HTR-8/SVneo (cell line): ENCODE results near the gene NXN.
"Not testable (repeated sequence)": the region's sequence is repeated elsewhere in the genome, so short reads cannot be mapped to it uniquely, and the experiment has no call there.

Experiments used
- DNase-seq: peaks from one replicate; pipeline ENCODE4 v3.0.0; 2011; ENCODE audit warnings: low spot score, mixed read lengths; ENCODE audit not compliant: insufficient read length
- FAIRE-seq: peaks from 2 replicates; lab custom pipeline; 2011; peaks lifted over from hg19 to GRCh38; lab: Jason Lieb, UNC

NXN gene

DNA sequence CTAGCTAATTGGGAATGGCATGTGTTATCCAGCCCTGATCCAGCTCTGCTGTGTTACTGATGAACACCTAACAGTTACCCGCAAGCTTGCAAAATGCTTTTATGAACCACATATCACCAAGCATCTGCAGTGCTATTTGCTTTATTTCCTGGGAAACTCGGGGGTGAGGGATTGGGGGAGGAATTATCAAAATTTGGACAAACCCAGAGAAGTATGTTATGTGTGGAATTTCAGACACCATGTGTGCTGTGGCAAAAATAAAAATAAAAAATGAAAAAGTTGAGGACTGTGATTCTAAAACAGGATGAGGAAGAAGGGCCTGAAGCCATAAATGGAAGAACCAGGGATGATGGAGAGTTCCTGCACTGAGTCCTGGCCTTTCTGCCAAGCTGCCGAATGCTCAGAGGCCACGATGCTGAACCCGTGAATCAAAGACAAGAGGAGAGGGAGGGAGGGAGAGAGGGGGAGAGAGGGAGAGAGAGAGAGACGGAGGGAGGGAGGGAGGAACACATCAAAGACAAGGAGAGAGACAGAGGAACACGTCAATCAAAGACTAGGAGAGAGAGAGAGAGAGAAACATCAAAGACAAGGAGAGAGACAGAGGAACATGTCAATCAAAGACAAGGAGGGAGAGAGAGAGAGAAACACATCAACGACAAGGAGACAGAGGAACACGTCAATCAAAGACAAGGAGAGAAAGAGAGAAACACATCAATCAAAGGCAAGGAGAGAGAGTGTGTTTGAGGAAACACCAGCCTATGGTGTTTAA lies 107.6 kb downstream of the NXN start:
- FAIRE-seq (no peak), DNase-seq (no peak)

DNA sequence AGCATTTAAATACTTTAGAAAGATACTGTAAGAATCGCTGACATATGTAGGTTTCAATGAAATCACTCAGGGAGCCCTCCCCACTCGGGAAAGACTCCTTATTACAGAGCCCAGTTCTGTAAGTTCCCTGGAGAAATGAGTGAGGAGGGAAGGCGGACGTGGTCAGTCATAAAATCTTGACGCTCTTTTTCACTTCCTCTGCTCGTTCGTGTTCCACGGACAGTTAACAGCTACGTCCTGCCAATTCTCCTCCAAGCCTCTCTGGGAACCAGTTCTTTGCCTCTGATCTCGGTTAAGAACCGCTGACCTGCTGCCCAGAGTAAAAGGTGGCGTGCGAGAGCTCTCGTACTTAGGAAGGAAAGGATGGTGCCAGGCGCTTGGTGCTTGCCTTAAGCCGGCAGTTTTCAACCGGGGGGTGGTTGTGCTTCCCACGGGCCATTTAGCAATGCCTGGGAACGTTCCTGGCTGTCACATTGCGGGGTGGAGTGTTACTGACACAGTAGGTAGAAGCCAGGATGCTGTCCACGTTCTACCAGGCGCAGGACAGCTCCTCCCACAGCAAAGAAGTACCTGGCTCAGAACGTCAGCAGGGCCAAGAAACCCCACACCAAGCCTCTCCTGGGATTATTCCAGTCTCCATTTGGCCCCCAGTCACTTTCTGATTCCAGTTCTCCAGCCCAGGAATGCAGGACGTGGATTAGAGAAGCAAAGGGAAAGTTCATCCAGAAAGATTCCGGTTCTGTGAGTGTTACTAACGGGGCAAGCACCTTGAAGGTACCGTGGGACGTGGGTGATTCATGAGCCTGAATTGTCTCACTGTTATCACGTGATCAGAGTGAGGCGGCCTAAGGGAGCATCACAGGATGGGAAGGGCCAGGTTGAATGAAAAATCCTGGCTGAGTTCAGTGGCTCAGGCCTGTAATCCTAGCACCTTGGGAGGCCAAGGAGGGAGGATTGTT lies 109.7 kb downstream of the NXN start:
- peak; percentile 37 for DNase-seq
- FAIRE-seq: peak; percentile 78

DNA sequence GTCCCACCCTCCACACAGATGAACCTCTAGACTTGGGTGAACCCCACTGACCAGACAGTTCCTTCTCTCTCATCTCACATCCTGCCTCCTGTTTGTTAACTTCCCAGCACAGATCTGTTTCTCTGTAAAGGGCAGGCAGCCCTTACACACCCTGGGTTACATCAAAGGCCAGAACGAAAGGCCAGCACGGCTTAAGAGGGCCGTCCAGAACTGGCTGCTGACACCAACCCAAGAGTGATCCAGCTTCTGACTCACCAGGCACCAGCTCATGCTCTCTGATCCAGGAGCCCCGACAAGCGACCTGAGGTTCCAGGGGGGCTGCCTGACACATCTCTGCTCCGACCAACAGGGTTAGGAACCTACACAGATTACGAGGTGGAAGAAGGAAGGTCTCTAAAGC lies 110.5 kb downstream of the NXN start:
- DNase-seq: no peak
- no peak for FAIRE-seq

DNA sequence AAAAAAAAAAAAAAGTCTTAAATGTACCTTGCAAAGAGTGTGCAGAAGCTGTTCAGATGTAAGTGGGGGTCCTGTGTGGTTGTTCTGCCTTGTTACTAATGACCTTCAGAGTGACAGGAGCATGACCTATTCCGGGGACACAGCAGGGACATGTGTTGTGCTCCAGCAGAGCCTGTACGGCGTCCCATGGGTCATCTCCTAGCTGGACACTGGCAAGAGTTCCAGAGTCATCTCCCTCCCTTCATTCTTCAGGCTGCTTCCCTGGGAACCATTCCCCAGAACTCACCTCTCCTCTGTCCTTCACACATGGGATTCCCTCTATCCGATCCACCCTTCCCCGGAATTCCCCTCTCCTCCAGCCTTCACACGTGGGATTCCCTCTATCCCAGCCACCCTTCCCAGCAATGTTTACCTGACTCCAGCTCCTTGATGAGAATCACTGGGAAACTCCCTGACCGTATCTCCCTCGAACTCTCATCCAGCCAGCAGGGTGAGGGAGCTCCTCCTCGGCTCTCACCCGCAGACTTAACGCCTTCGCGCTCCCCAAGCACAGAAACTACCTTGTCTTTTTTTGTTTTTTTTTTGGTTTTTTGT lies 111.6 kb downstream of the NXN start:
- no peak for FAIRE-seq
- no peak for DNase-seq

DNA sequence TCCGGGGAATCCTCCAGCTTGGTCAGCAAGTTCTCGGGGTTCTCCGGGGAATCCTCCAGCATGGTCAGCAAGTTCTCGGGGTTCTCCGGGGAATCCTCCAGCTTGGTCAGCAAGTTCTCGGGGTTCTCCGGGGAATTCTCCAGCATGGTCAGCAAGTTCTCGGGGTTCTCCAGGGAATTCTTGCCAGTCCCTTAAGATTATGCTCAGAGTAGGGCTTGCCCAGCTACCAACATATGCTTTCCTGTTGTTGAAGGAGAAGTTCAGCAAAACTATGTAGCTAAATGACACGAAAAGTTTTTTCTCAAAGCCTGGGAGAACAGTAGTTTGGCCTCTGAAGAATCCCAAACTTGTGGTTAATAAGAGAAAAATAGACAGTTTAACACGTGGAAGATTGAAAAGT lies 112.3 kb downstream of the NXN start:
- DNase-seq, FAIRE-seq: not testable (repeated sequence)

DNA sequence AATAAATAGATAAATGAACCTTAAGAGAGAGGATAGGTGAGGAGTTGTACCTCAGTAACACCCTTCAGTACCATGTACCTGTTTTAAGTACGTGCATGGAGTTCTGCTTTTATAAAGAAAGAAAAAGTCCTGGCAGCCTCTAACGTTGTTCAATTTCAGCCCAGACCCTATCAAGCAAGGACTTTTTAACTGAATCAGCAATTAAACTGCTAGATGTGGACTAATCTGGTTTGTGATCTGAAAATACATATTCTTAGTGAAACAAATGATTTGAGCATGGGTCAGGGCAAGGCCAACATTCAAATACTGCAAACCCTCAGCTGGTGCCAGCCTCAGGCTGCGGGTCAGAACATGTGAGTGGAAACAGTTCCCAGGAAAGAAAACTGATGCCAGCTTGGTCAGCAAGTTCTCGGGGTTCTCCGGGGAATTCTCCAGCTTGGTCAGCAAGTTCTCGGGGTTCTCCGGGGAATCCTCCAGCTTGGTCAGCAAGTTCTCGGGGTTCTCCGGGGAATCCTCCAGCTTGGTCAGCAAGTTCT lies 112.9 kb downstream of the NXN start:
- DNase-seq (no peak), FAIRE-seq (no peak)

DNA sequence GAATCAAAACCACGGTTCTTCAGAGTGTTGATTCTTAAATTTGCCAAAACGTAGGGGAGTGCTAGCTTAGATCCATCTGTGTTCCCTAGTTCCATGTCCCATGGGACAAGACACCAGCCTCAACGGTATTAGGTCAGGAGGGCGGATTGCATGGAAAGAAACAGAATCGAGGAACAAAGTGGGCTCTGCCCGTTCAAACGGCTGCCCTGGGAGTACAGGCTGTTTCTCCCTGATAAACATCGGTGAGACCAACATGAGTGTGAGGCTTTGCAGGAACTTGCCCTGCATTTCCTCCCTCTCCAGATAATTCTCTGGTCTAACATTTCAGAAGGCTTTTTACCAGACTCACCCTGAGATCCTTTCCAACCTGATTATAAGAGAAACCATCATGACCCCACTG lies 115.3 kb downstream of the NXN start:
- FAIRE-seq (no peak), DNase-seq (no peak)

DNA sequence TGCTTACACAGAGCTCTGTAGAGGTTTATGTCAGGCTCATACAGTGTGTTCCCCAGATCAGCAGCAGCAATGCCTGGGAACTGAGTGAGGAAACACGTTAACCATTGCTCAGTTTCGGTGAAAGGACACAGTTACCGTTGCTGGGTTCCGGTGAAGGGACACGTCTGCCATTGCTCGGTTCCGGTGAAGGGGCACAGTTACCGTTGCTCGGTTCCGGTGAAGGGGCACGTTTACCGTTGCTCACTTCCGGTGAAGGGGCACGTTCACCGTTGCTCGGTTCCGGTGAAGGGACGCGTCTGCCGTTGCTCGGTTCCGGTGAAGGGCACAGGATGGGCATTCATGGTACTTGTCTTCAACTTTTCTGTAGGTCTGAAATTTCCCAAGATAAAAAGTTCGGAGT lies 115.7 kb downstream of the NXN start:
- DNase-seq (no peak), FAIRE-seq (no peak)

DNA sequence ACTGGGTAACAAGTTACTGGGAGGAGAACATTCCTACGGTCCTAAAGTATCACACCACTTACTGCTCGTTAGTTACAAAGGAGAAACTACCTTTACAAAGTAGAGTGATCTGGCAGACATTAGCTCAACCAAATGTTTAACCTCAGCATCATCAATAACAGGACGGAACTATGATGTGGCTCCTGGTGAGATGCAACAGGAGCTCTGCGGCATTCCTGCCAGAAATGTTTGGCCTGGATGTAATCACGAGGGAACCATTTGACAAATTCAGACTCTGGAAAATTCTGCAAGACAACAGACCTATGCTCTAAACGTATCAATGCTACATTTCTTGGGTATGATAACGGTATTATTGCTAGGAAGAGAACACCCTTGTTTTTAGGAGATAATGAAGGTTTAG lies 117.0 kb downstream of the NXN start:
- DNase-seq (no peak), FAIRE-seq (no peak)

DNA sequence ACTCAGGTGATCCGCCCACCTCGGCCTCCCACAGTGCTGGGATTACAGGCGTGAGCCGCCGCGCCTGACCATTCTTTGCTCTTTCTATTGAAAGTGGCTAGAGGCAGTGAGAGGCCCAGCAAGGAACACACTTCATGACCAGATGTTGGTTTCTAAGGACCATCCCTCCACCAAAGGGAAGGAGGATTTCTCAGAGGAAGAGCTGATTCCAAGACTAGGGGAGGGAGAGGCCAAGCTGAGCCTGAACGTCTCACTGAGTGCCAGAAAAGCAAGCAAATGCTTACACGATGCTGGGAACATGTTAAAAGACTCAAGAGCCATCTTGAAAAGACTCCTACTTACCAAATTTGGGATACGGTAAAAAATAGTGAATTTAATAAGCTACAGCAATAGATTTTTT lies 118.2 kb downstream of the NXN start:
- DNase-seq (no peak), FAIRE-seq (no peak)

DNA sequence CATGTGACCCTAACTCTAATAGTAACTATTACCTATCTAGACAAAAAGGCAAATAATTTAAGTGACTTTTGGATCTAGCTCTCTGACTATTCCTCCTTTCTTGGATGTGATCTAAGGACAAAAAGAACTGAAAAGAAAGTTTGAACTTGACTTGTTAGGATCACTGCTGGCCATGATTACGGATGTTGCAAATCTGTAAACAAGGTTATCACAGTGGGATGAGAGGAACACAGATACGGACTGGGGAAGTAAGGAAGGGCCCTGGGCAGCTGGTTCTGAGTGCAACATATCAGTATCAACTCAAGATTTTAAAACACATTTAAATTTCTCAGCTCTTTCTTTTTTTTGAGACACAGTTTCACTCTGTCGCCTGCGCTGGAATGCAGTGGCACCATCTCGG lies 118.8 kb downstream of the NXN start:
- DNase-seq (no peak), FAIRE-seq (no peak)

DNA sequence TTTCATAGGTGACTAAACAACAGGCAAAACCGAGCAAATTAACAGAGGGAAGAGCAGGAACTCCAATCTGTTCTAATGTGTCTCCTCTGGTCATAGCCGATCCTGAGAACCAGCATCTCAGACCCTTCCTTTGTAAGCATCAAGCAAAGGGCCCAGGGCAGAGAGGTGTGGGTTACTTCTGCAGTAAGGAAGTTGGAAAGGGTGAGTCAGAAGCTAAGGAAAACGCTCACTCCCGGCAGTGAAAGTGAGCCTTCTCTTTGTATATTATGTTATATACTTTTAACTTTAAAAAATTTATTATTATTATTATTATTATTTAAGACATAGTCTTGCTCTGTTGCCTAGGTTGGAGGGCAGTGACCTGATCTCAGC lies 119.8 kb downstream of the NXN start:
- FAIRE-seq: no peak

DNA sequence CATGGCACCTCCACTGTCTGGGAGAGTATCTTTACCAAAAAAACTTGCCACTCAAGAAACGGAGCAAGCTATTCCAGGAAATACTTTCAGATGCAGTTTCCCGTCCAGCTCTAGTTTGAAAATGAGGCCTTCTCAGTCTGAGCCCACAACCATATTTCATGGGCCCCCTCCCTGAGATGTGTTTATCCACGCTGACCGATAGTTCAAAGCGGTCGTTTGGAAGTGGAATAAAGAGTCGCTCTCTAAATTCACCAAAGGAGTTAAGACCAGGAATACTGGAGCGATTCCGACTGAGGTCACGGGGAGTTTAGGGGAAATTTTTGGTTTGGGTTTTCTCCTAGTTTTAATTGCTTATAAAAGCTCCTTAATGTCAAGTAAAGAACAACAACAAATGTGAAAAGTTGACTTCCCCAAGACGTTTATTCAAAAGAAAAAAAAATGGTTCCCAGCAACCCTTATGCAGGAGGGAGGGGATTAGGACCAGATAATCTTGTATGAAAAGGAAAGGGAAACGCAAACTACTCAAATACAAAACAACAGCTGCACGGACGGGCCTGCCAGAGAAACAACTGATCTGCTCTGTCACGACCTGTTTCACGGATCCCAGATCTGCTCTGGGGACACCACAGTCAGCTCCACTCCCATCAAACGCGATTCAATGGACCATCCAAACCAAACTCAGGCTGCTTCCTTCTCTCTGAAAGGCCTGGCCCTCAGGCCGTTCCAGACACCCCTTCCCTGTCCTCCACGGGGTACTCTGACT lies 120.3 kb downstream of the NXN start:
- DNase-seq (no peak), FAIRE-seq (no peak)

More for the DNA sequence above, 119.8 kb downstream of the NXN start:
- DNase-seq: no peak

DNA sequence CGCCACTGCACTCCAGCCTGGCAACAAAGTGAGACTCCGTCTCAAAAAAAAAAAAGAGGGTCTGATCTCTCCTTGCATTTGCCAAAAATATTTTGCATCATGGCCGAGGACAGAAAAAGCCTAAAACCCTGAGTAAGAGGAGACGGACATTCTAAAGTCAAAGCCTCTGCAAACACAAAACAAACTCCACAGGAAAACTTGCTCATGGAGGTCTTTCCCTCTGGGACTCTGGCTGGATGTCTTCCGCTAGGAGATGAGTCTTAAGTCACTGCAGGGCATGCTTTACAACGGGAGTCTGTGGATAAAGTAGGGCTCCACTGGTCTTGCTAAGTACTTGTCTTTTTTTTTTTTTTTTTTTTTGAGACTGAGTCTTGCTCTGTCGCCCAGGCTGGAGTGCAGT lies 123.4 kb downstream of the NXN start:
- no peak for DNase-seq
- no peak for FAIRE-seq

DNA sequence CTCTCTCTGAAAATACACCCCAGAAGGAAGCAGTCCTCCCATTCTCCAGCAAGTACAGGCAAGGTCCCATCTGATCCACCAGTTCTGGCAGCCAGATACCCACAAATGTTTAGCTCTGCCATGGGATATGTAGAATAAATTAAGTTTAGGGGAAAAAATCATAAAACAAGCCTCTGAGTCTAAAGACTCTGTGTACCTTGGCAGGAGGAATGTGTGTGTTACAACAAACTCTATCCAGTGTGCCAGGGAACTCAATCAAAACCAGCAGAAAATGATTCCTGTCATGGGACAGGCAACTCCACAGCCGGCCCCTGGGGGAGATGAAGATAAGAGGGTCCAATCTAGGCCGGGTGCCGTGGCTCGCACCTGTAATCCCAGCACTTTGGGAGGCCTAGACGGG lies 124.0 kb downstream of the NXN start:
- DNase-seq: no peak
- no peak for FAIRE-seq

DNA sequence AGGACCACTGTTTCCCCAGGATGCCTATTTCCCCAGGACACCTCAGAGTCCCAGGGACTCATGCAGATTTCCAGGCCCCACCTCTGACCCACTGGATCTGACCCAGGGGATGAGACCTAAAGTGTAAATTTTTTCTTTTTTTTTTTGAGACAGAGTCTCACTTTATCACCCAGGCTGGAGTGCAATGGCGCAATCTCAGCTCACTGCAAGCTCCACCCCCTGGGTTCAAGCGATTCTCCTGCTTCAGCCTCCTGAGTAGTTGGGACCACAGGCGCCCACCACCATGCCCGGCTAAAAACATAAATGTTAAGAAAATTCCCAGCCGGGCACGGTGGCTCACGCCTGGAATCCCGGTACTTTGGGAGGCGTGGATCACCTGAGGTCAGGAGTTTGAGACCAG lies 126.7 kb downstream of the NXN start:
- FAIRE-seq, DNase-seq: not testable (repeated sequence)

DNA sequence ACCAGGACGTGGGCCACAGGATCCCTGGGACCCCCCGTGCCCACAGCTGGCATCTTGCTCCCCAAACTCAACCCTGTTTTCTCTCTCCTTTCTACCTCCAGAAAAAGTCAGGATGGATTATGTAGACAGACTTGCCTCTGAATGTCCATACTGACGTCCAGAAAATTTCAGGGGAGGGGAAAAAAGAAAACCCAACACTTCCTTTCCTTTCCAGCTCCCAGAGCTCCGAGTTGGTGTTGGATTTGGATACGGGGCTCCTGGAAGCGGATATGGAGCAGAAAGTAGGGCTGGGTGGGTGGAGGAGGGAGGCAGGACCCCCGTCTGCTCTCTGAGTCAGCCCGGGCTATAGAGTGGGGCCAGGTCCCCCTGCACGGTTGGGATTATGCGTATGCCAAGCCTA lies 127.2 kb downstream of the NXN start:
- FAIRE-seq: no peak
- no peak for DNase-seq

DNA sequence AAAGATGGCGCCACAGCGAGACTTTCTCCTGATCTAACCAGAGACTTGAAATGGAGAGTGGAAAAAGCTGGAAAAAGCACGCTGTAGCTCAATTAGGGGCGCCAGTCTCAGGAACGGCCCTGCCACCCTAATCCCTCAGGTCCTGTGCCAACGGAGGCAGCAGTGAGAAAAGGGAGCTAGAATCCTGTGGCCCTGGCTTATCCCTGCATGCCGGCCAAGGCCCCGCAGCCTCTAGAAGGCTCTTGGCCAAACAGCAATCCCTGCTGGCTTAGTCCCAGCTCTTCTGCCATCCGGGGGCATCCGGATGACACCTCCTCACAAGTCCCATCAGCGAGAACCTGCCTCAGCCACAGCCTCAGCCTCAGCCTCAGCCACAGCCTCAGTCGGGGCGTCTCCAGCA lies 127.7 kb downstream of the NXN start:
- DNase-seq: no peak
- no peak for FAIRE-seq

DNA sequence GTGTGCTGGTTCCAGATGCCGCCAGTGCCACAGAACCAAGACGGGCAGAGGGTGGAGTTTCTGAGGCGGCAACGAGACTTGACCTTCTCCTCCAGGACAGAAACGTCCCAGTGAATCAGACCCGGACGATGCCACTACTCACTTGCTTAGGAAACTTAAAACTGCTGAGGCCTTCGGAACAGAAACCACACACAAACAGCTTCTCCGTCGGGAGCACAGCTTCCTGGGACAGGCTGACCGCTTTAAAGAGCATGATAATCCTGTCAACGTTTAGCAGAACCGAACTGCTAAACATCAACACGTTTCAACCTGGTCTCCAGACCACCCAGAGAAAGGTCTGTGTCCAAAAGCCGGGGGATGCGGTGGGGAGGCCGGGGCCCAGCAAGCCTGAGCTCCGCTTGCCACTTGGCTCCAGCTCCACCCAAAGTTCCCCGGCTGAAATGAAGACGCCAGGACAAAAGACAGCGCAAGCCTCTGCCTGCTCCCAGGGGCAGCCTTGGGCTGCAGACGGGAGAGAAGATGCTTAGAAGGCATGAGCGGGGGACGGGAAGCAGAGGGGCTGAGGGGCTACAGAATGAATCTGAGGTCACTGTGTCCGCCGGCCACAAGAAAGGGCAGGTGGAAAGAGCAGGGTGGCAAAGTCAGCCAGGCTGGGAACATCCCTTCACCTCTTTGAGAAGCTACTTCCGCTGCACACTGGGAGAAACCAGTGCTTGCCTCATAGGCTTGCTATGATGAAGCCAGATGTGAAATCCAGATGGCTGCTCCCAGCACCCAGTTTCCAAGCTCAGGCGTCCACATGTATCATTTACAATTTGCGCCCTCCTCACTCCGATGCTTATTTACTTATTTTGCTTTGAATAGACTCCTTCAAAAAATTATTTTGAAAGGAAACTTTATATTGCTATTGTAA lies 128.5 kb downstream of the NXN start:
- no peak for FAIRE-seq
- DNase-seq: no peak
